HG03066 (cell line): Measurements from ENCODE around the gene DOC2A.

ENCODE experiments used
- ATAC-seq: cut with Tn5 transposase; IDR thresholded peaks from one replicate; pipeline ENCODE4 v1.9.1; 2021; ENCODE audit warnings: low read depth; ENCODE audit not compliant: unreplicated experiment

Gene DOC2A

GRCh38 chr16:30005341-30006094 lies 5.3 kb downstream of the DOC2A start:
- no peak for ATAC-seq

GRCh38 chr16:30004811-30005242 lies 6.0 kb downstream of the DOC2A start:
- no peak for ATAC-seq

DNA sequence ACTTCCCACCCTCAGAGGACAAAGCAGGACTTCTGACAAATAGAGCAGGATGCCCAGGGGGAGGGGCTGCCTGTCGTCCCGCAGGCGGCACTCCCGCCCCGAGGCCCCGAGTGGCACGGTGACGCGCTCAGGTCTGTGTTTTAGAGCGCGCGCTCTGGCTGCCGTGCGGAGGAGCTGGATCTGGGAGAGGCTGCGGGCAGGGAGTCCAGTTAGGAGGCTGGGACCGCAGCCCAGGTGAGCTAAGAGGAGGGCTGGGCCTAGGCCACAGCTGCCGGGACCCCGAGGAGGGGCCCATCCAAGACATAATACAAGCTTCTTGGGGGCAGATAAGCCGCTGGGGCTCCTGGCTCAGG lies 6.4 kb downstream of the DOC2A start:
- no peak for ATAC-seq

DNA sequence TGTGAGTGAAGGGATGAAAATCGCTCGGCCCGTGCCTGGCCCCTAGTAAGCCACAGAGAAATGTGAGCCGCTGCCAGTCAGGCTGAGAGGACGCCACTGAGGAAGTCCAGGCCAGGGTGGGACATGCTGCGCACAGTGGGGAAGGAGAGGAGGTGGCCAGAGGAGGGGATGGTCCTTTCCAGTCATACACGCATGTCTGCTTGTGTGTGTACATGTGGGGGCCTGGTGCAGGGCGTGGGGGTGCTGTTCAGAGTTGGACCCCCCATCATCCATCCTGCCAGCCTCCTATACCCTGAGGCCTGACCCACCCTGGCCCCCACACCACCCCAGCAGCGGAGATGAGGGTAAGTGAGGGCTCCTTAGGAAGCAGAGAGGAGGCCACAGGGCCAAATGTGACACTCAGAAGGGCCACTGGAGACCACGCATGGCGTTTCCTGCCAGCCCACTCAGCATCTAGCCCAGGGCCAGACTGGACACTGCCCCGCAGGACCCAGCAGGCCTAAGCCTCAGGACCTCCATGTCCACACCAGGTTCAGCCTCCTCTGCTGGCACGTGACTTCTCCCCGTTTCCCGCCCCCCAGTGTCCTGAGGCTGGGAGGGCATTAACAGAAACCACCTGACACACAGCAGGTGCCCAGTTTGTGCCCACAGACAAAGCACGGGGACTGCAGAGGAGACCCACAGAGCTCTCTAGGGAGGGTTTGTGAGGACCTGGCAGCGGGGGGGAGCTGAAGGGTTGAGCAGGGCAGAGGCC lies 7.0 kb downstream of the DOC2A start:
- no peak for ATAC-seq

GRCh38 chr16:30002614-30003346 lies 8.0 kb downstream of the DOC2A start:
- no peak for ATAC-seq

DNA sequence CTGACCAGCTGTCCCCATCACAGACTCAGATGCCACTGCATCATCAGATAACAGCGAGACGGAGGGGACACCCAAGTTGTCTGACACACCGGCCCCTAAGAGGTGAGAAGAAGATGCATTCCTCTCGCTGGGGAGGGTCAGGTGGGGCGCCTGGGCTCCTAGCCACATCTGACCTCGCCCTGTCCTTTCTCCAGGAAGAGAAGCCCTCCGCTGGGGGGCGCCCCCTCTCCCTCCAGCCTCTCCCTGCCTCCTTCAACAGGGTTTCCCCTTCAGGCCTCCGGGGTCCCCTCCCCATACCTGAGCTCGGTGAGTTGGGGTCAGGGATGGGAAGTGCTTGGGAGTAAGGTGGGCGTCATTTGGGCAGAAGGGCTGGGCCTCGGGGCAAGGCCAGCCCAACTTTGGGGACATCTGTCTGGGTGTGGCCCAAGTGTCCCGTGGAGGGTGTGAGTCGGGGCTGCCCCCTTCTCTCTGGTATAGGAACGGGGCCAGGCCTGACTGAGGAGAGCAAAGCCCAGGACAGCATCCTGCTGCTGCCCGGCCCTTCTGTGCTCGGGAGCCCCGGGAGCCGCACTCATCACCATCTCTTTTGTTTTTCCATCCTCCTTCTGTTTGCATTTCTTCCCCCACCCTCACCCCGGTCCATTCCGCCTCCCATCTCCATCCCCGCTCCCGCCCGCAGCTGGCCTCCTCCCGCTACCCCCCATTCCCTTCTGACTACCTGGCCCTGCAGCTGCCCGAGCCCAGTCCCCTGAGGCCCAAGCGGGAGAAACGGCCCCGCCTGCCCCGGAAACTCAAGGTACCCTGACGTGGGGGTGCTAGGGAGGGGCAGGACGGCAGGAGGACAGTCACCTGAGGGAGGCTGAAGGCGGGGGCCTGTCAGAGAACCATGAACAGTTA lies 9.8 kb downstream of the DOC2A start:
- ATAC-seq: no peak

DNA sequence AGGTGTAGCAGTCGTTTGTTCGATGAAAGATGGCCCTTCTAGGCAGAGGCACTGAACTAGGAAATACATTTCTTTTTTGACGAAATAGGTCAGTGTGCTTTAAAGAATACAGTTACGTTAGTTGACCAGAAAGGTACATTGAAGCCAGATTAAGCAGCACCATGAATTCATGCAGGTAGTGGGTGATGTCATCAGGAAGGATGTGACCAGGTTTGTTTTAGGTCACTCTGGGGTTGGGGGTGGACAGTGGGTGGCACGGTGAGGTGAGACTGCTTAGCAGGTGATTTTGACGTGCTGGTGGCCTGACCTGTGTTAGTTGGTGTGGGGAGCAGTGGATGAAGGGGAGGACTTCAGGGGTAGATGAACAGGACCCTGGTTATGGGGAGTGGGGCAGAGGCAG lies 11.2 kb downstream of the DOC2A start:
- no peak for ATAC-seq

DNA sequence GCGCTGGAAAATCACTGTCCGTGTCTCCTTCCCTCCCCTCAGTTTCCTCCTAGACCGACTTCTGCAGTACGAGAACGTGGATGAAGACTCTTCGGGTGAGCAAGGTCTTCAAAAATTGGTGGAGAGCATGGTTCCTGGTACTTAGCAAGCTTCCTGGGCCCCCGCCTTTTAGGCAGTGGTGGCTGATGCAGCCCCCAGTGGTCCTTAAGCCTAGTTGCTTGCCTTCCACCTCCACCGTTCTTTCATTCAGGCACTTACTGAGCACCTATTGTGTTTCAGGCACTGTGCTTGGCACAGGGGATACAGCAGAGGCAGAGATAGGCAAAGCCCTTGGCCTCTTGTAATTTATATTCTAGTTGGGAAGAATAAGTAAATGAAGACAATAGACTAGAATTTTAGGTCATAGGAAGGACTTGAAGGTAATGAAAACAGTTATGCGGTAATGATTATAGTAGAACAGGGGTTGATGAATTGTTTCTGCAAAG lies 14.0 kb downstream of the DOC2A start:
- no peak for ATAC-seq

GRCh38 chr16:29995911-29996765 lies 14.7 kb downstream of the DOC2A start, which contains the start of gene INO80E:
Gene INO80E, plus strand, starts transcription at chr16:29996241. Its CDS starts 70 bp downstream, at chr16:29996311.
- peak; percentile 92 for ATAC-seq

DNA sequence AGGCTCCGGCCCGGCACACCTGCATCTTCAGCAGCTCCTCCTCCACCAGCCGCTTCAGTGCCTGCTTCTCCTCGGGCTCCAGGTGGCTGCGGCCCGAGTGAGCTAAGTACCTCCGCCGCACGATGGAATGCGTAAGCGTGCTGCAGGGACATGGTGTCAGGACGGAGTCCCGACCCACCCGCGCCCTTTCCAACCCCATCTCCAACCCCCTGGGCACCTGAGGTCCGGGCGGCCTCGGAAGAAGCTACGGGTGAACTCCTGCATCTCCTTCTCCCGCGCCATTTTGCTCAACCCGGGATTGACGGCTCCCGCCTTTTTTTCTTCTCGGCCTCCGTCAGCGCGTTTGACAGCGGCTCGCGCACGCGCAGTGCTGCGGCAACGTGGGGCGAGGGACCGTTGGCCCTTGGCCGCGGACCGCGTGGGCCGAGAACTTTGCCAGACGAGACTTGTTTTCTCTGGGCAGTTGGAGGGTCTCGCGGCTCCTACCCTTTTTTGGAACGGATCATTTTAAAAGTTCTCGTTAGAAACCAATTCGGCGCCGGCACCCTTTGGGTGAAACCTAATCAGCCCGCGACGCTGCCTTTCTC lies 15.4 kb downstream of the DOC2A start, which contains the start of gene HIRIP3:
Gene HIRIP3, minus strand, starts transcription at position 294 of the 587 bp plus-strand sequence. Its CDS starts 12 bp downstream, at position 282.
- ATAC-seq: peak; percentile 43

- peak; percentile 27 for ATAC-seq
These were observed 16.1 kb downstream of the DOC2A start for GRCh38 chr16:29994600-29995323.

DNA sequence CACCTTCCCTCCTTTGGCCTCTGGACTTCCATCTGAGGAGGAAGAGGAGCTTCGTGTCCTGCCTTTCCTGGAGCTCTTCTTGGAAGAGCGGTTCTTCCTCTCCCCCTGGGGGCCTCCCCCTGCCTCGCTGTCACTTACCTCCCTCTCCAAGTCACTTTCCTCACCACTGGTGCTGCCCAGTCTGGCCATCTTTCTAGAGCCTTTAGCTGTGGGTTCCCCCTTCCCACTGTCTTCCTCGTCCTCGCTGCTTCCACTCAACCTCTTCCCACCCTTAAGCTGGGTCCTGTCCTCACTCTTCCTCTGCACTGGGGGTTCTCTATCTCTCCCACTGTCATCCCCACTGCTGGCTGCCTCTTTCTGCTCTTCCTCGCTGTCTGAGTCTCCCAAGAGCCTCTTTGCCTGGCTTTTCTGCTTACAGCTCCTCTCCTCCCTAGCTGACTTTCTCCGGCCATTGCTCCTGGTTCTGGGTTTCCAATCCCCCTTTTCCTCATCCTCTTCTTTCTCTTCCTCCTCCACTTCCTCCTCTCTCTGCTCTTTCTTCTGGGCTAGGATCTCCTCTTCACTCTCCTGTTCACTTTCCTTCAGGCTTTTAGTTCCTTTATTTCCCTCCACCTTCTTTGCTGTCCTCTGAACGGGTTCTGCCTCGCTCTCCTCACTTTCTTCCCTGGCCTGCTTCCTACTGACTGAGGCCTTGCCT lies 16.8 kb downstream of the DOC2A start:
- no peak for ATAC-seq

- no peak for ATAC-seq
These were observed 17.5 kb downstream of the DOC2A start for GRCh38 chr16:29993191-29993902.

GRCh38 chr16:29992344-29992967 lies 18.4 kb downstream of the DOC2A start:
- ATAC-seq: no peak

DNA sequence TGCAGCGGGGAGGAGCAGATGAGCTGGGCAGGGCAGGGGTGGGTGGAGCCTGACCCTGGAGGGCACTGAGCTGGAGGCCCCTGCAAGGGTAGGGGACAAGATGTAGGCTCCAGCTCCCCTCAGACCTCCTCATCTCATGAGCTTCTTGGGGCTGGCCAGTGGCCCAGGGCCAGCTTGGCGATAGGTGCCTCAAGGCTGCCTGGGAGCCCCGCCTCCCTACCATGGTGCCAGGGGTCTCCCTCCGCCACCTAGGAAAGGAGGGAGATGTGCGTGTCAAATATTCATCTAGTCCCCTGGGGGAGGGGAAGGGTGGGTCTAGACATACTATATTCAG lies 19.3 kb downstream of the DOC2A start:
- no peak for ATAC-seq

DNA sequence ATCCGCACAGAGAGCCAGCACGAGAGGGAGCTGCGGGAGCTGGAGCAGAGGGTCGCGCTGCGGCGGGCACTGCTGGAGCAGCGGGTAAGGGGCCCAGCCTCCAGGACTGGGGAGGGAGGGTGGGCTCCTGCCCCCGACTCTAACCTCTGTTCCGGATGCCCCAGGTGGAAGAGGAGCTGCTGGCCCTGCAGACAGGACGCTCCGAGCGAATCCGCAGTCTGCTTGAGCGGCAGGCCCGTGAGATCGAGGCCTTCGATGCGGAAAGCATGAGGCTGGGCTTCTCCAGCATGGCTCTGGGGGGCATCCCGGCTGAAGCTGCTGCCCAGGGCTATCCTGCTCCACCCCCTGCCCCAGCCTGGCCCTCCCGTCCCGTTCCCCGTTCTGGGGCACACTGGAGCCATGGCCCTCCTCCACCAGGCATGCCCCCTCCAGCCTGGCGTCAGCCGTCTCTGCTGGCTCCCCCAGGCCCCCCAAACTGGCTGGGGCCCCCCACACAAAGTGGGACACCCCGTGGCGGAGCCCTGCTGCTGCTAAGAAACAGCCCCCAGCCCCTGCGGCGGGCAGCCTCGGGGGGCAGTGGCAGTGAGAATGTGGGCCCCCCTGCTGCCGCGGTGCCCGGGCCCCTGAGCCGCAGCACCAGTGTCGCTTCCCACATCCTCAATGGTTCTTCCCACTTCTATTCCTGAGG lies 19.8 kb downstream of the DOC2A start:
- ATAC-seq: no peak
